GM18909 (cell line): ENCODE results near the gene KCNN3.

Source experiments
- ATAC-seq: cut with Tn5 transposase; IDR thresholded peaks from one replicate; pipeline ENCODE4 v1.9.1; 2021; ENCODE audit warnings: mild to moderate bottlenecking; ENCODE audit not compliant: unreplicated experiment, poor library complexity

KCNN3 gene

GRCh38 chr1:154777781-154778180 is 92.3 kb downstream of the KCNN3 start:
- no peak for ATAC-seq

- no peak for ATAC-seq
Observed at GRCh38 chr1:154777154-154777553, 92.9 kb downstream of the KCNN3 start.

GRCh38 chr1:154775621-154776605 is 94.2 kb downstream of the KCNN3 start:
- no peak for ATAC-seq

- no peak for ATAC-seq
Observed at GRCh38 chr1:154774175-154774855, 95.8 kb downstream of the KCNN3 start.

GRCh38 chr1:154773551-154773950 is 96.5 kb downstream of the KCNN3 start:
- no peak for ATAC-seq

- no peak for ATAC-seq
Observed at GRCh38 chr1:154772606-154773506, 97.2 kb downstream of the KCNN3 start.

GRCh38 chr1:154772056-154772455 is 98.0 kb downstream of the KCNN3 start:
- no peak for ATAC-seq

- no peak for ATAC-seq
Observed at GRCh38 chr1:154770897-154771594, 99.0 kb downstream of the KCNN3 start.

GRCh38 chr1:154769193-154769895 is 100.7 kb downstream of the KCNN3 start:
- no peak for ATAC-seq

GRCh38 chr1:154768456-154769125 is 101.5 kb downstream of the KCNN3 start:
- no peak for ATAC-seq

- no peak for ATAC-seq
Observed at GRCh38 chr1:154767315-154768240, 102.5 kb downstream of the KCNN3 start.

- no peak for ATAC-seq
Observed at GRCh38 chr1:154765970-154766369, 104.1 kb downstream of the KCNN3 start.

GRCh38 chr1:154764773-154765172 is 105.3 kb downstream of the KCNN3 start:
- ATAC-seq, result no peak

GRCh38 chr1:154764181-154764580 is 105.9 kb downstream of the KCNN3 start:
- no peak for ATAC-seq

- no peak for ATAC-seq
Observed at GRCh38 chr1:154760469-154760933, 109.6 kb downstream of the KCNN3 start.

- ATAC-seq, result no peak
Observed at GRCh38 chr1:154759793-154760192, 110.3 kb downstream of the KCNN3 start.

GRCh38 chr1:154759196-154759595 is 110.9 kb downstream of the KCNN3 start:
- ATAC-seq, result no peak

GRCh38 chr1:154758346-154758745 is 111.7 kb downstream of the KCNN3 start:
- ATAC-seq, result no peak
